Adipocyte (in vitro differentiated cells): Measurements from ENCODE around the gene GNS.

Experiments used
- DNase-seq: peaks from one replicate; pipeline ENCODE4 v3.0.0-alpha.2; 2015; ENCODE audit warnings: low read depth
- H3K27me3 ChIP-seq: replicated peaks from 2 replicates; pipeline ENCODE4 v1.7.0; 2013; ENCODE audit warnings: mild to moderate bottlenecking, low read length, moderate library complexity; ENCODE audit not compliant: control insufficient read depth, insufficient read depth
- H3K36me3 ChIP-seq: 2 replicates; pipeline ENCODE4 v1.7.0; 2013; ENCODE audit warnings: low read length, mild to moderate bottlenecking, moderate library complexity; ENCODE audit not compliant: control insufficient read depth, insufficient read depth, severe bottlenecking
- H3K4me1 ChIP-seq: 2 replicates; pipeline ENCODE4 v1.7.0; 2013; ENCODE audit warnings: mild to moderate bottlenecking, low read length, moderate library complexity; ENCODE audit not compliant: control insufficient read depth, insufficient read depth
- H3K4me3 ChIP-seq: 2 replicates; pipeline ENCODE4 v1.7.0; 2013; ENCODE audit warnings: mild to moderate bottlenecking, low read length, moderate library complexity
- H3K9ac ChIP-seq: 2 replicates; pipeline ENCODE4 v1.7.0; 2013; ENCODE audit warnings: mild to moderate bottlenecking, low read length, moderate library complexity
- H3K9me3 ChIP-seq: 2 replicates; pipeline ENCODE4 v1.7.0; 2013; ENCODE audit warnings: mild to moderate bottlenecking, low read length, moderate library complexity; ENCODE audit not compliant: control insufficient read depth

Gene GNS

GRCh38 chr12:64714551-64714968, 44.6 kb downstream of the GNS start:
- no peak for DNase-seq
- Histone ChIP-seq H3K9ac (no peak overlapping the region), H3K36me3 (peaks cover 57% of the 10 kb centered on the region), H3K9me3 (no peaks in the 10 kb centered on the region), H3K27me3 (no peaks in the 10 kb centered on the region), H3K4me1 (peaks cover 4% of the 10 kb centered on the region), H3K4me3 (no peak overlapping the region)

DNA sequence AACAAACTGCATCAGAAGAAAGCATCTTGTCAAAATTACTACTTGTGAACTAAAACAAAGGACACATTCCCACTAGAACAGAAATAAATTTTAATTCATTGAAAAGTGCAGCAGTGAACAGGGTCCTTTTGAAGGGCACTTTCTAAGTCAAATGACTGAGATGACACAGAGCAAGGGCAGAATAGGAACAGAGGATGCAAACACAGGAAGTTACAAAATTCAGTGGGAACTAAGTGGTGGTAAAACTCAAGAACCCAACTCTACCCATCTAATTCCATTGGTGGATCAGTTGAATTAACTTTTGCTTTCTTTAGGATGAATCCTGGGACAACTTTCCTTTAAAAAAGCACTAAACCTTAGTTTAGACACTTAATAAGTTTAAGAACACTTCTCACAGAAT, 45.8 kb downstream of the GNS start:
- Histone ChIP-seq H3K9ac (no peak overlapping the region), H3K9me3 (no peaks in the 10 kb centered on the region)

GRCh38 chr12:64709429-64709828, 49.8 kb downstream of the GNS start:
- H3K4me1 ChIP-seq, result no peaks in the 10 kb centered on the region

More for the DNA sequence above, 45.8 kb downstream of the GNS start:
- DNase-seq, result no peak
- Histone ChIP-seq H3K4me3 (no peak overlapping the region), H3K36me3 (peaks cover 47% of the 10 kb centered on the region), H3K4me1 (no peaks in the 10 kb centered on the region), H3K27me3 (no peaks in the 10 kb centered on the region)

GRCh38 chr12:64707926-64708325, 51.3 kb downstream of the GNS start:
- no peak for DNase-seq
- Histone ChIP-seq H3K27me3 (no peaks in the 10 kb centered on the region), H3K9me3 (no peaks in the 10 kb centered on the region)

More at GRCh38 chr12:64709429-64709828, 49.8 kb downstream of the GNS start:
- DNase-seq, result no peak
- H3K9ac ChIP-seq, result no peak overlapping the region
- H3K9me3 ChIP-seq, result no peaks in the 10 kb centered on the region
- H3K27me3 ChIP-seq, result no peaks in the 10 kb centered on the region
- peaks cover 15% of the 10 kb centered on the region for H3K36me3 ChIP-seq
- H3K4me3 ChIP-seq, result no peak overlapping the region

DNA sequence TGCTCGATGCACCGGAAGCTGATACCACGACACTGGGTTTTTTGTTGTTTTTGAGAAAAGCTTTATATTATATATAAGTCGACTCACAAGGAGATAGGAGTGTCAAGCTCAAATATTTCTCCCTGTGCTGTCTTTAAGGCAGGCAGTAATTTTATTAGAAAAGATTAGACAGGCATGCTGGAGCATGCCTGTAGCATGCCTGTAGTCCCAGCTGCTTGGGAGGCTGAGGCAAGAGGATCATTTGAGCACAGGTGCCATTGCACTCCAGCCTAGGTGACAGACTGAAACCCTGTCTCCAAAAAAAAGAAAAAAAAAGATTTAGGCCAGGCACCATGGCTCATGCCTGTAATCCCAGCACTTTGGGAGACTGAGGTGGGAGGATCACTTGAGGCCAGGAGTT, 51.8 kb downstream of the GNS start:
- Histone ChIP-seq H3K36me3 (peaks cover 2% of the 10 kb centered on the region), H3K27me3 (no peaks in the 10 kb centered on the region), H3K4me1 (no peaks in the 10 kb centered on the region), H3K4me3 (no peak overlapping the region), H3K9ac (no peak overlapping the region), H3K9me3 (no peaks in the 10 kb centered on the region)
- DNase-seq, result no peak

More at GRCh38 chr12:64707926-64708325, 51.3 kb downstream of the GNS start:
- Histone ChIP-seq H3K36me3 (peaks cover 4% of the 10 kb centered on the region), H3K4me1 (no peaks in the 10 kb centered on the region), H3K9ac (no peak overlapping the region), H3K4me3 (no peak overlapping the region)

GRCh38 chr12:64706857-64707256, 52.3 kb downstream of the GNS start:
- Histone ChIP-seq H3K9ac (no peak overlapping the region), H3K36me3 (no peaks in the 10 kb centered on the region), H3K4me3 (no peak overlapping the region), H3K9me3 (no peaks in the 10 kb centered on the region), H3K4me1 (no peaks in the 10 kb centered on the region), H3K27me3 (no peaks in the 10 kb centered on the region)
- DNase-seq, result no peak

DNA sequence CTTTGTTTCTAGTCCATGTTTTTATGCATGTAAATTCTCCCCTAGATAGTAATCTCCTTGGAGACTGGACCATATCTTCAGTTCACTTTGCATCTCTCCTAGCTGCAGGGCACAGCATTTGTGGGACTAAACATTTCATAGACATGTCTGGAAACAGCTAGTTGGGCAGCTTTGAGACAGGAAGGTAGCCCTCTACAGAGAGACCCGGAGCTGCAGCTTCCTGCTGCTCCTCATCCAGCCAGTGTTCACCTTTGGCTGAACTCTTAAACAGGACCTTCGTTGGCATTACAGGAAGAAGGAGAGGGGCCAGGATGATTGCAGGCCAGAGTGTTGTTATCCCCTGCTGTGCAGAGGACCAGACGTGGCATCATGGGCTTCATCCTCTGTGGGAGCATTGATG, 52.9 kb downstream of the GNS start:
- Histone ChIP-seq H3K4me3 (no peak overlapping the region), H3K36me3 (no peaks in the 10 kb centered on the region), H3K9ac (no peak overlapping the region), H3K4me1 (no peaks in the 10 kb centered on the region), H3K9me3 (no peaks in the 10 kb centered on the region), H3K27me3 (no peaks in the 10 kb centered on the region)
- DNase-seq, result no peak

GRCh38 chr12:64701283-64701682, 57.9 kb downstream of the GNS start:
- Histone ChIP-seq H3K36me3 (no peaks in the 10 kb centered on the region), H3K4me3 (no peak overlapping the region), H3K9ac (no peak overlapping the region), H3K4me1 (peaks cover under 1% of the 10 kb centered on the region), H3K9me3 (no peaks in the 10 kb centered on the region), H3K27me3 (no peaks in the 10 kb centered on the region)
- DNase-seq, result peak; percentile 34

DNA sequence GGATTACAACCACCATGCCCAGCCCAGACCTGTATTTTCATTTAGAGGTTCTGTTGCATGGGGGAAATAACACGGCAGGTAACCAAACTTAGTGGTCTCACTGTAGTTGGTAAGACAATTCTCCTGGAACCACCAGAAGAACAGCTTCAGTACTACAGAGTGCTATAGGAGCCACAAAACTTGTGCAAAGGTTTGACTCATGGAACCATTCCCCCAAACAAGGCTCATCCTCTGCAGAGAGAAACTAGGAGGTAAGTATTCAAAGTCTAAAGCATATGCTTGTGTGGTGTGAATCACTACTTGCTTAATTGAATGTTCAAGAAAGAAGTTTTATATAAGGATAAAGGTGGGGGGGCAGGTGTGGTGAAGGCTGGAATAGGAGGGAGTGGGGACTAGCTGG, 58.7 kb downstream of the GNS start:
- H3K27me3 ChIP-seq, result no peaks in the 10 kb centered on the region
- peaks cover 3% of the 10 kb centered on the region for H3K4me1 ChIP-seq
- no peak overlapping the region for H3K4me3 ChIP-seq
- no peaks in the 10 kb centered on the region for H3K9me3 ChIP-seq
- no peak for DNase-seq
- H3K9ac ChIP-seq, result no peak overlapping the region
- no peaks in the 10 kb centered on the region for H3K36me3 ChIP-seq

DNA sequence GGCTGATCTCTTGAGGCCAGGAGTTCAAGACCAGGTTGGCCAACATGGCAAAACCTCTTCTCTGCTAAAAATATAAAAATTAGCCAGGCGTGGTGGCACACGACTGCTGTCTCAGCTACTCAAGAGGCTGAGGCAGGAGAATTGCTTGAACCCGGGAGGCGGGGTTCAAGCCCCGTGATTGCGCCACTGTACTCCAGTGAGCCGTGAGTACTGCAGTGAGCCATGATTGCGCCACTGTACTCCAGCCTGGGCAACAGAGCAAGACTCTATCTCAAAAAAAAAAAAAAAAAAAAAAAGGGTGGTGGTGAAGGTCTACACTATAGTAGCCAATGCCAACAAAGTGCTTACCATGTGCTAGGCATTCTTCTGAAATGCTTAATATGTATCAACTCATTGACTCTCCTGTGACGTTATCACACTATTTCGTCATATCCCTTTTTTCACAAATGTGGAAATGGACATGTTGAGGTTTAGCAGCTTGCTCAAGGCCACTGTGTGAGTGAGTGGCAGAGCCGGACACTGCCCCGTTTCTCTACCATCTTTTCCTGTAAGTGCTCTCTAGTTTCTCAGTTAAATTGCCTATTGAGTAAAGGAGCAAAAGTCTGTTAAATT, 59.6 kb downstream of the GNS start:
- H3K27me3 ChIP-seq, result no peaks in the 10 kb centered on the region
- no peak for DNase-seq
- H3K36me3 ChIP-seq, result no peaks in the 10 kb centered on the region
- H3K4me1 ChIP-seq, result peaks cover 3% of the 10 kb centered on the region
- no peak overlapping the region for H3K9ac ChIP-seq
- H3K4me3 ChIP-seq, result no peak overlapping the region
- H3K9me3 ChIP-seq, result no peaks in the 10 kb centered on the region

- H3K9ac ChIP-seq, result peak overlapping the region; percentile 52
- no peaks in the 10 kb centered on the region for H3K36me3 ChIP-seq
- H3K9me3 ChIP-seq, result no peaks in the 10 kb centered on the region
- H3K27me3 ChIP-seq, result no peaks in the 10 kb centered on the region
- H3K4me3 ChIP-seq, result no peak overlapping the region
- peak; percentile 68 for DNase-seq
- H3K4me1 ChIP-seq, result peaks cover 16% of the 10 kb centered on the region
These were observed 63.0 kb downstream of the GNS start for GRCh38 chr12:64696080-64696741.
